ENCODE data around the gene ZNF282.

GRCh38 chr7:149196151-149196704 is 882 bp downstream of the ZNF282 start:
- TF ChIP-seq POU6F1 (CRISPR knock-in tag; IDR thresholded peaks at IDR 0.05; ENCODE audit: borderline replicate concordance, low read depth): no peak
- TF ChIP-seq CREB5 (CRISPR knock-in tag; IDR thresholded peaks at IDR 0.05; ENCODE audit: low read depth): no peak

Data from SK-N-SH treated with all-trans-retinoic acid at 6 μM for 48 hours (cell line).